AG20443 (cell line): ENCODE data around the gene HSPA12B.
A peak's percentile ranks its signal among the peaks of the same experiment; 100 is the strongest.

Experiments used
- DNase-seq: peaks from one replicate; pipeline ENCODE4 v3.0.0; 2012; ENCODE audit warnings: low spot score, mixed read lengths

Gene HSPA12B

GRCh38 chr20:3704087-3704486 is 28.4 kb upstream of the HSPA12B start:
- no peak for DNase-seq

DNA sequence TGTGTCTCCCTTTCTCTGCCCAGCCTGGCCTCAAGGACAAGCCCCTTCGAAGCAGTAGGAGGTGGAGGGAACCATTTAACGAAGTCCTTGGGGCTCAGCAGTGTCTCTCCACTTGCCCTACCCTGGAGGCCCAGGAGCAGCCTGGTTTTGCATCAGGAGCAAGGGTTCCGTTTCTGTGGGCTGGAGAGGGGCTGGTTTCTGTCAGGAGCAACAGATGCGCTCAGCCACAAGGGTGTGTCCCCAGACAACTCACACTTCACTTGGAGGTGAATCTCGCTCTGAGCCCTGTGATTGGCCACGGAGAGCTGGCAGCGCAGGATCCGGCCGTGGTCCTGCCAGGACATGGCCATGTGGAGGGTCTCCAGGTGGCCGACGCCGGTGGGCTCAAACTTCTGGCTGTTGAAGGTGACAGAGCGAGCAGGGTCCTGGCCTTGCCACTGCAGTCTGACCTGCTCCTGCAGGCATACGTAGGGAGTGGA is 27.0 kb upstream of the HSPA12B start:
- no peak for DNase-seq

DNA sequence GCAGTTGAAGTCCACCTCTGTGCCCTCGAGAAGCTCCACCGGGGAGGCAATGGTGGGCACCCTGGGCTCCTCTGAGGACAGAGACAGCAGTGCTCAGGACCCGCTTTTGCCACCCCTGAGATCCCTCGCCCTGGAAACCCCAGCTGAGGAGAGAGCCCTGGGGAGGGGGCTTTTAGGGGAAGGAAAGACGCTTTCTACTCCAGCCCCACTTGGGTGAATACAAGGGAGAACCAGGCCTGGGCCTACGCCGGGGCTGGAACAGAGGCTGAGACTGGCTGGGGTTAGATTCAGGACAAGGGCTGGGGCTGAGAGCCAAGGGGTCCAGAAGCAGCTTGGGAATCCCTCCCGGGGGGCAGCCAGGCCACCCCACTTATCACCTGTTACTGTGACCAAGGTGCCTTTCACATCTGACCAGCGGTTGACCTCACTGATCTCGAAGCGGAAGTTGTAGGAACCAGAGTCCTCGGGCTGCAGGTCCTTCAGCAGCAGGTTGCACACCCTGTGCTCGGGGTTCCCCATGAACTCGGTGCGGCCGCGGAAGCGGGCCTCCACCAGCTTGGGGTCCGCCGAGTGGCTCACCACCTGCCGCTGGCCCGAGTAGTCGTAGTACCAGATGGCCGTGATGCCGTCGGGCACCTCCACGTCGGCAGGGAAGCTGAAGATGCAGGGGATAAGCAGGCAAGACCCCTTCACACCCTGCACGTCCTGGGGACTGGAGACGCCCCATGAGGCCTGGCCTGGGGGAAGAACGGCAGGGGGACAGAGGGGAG is 26.3 kb upstream of the HSPA12B start:
- DNase-seq, result no peak

GRCh38 chr20:3706774-3707507 is 25.5 kb upstream of the HSPA12B start:
- peak; percentile 82 for DNase-seq

DNA sequence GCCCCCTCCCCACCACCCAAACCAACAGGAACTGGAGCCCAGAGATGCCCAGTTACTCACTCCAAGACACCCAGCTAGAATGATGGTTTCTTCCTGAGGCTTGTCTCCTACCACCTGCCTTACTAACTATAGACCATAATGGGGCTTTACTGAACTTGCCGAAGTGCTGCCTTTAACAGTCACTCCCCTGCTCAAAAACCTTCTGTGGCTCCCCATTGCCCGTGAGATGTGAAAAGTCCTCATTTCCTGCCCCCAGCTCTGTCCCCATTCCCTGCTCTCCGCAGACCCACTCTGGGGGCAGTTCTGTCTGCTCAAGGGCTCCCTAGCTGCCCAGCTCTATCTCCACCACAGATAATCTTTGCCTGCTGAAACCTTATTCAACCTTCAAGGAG is 25.0 kb upstream of the HSPA12B start:
- no peak for DNase-seq

DNA sequence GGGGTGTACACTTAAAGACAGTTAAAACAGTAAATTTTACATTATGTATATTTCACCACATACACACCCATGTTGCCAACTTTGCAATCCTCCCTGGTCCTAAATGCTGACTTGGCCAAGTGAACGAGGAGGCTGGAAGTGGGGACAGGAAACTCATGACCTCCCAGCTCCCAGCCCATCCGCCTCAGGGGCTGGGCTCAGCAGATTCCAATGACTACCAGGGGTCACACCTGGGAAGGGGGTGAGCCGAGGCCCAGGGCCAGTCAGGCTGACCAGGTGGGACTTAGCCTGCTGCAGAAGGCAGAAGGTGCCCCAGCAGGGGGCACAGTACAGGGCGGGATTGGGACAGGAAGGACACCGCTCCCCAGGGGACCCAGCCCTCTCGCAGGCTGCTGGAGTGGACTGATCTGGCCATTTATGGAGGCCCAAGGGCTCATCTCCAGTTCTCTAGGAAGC is 22.4 kb upstream of the HSPA12B start:
- no peak for DNase-seq

DNA sequence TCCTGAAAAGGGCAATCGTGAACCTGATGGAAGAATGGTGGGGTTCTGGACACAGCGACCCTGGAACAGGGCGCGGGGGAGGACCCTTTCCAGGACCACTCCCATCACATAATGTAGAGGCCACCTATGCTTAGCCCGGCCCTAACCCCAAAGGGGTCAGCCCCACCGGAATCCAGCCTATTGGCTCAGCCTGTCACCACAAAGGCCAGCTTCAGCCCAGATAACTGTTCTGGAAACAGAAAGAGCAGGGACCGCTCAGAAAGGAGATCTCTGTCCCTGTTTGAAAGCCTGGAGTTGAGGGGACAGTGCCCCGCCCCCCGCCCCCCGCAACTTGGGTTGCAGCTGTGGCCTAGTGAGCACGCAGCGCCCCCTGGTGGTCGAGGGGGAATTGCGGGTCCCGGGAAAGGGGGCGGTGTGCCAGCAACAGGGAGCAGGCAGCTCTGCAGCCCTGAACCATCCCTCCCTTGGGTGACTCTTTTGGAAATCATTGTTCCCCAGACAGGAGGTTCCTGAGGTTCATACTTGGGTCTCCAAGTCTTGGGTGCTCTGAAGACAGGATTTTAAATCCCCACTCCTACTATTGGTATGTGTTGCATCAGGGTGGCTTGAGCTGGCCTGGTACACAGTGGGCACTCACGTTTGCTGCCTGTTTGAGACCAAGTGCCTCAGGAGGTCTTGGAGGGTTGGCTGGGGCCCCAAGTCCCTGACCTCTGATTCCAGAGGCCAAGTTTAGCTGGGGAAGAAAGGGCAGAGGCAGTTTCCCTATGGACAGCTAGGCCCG is 21.6 kb upstream of the HSPA12B start:
- DNase-seq, result peak; percentile 90

- DNase-seq, result no peak
These were observed 21.0 kb upstream of the HSPA12B start for GRCh38 chr20:3711484-3711941.

GRCh38 chr20:3712279-3712873 is 20.1 kb upstream of the HSPA12B start, which contains the start of gene SIGLEC1:
TSS of gene SIGLEC1 (minus strand) at chr20:3712600. CDS start at chr20:3707128, 5,472 bp downstream.
- DNase-seq, result no peak

GRCh38 chr20:3714092-3714491 is 18.4 kb upstream of the HSPA12B start:
- no peak for DNase-seq

GRCh38 chr20:3716195-3716834 is 16.2 kb upstream of the HSPA12B start:
- DNase-seq, result peak; percentile 75

DNA sequence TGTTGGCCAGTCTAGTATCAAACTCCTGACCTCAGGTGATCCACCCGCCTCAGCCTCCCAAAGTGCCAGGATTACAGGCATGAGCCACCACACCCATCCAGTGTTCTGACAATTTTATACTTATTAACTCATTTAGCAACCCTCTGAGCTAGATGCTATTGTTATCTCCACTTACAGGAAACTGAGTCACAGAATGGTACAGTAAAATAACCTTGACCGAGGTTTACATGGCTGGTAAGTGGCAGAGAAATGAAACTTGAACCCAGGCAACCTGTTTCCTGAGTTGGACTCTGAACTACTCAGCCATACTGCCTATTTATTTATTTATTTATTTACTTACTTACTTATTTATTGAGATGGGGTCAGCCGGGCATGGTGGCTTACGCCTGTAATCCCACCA is 13.4 kb upstream of the HSPA12B start:
- no peak for DNase-seq

DNA sequence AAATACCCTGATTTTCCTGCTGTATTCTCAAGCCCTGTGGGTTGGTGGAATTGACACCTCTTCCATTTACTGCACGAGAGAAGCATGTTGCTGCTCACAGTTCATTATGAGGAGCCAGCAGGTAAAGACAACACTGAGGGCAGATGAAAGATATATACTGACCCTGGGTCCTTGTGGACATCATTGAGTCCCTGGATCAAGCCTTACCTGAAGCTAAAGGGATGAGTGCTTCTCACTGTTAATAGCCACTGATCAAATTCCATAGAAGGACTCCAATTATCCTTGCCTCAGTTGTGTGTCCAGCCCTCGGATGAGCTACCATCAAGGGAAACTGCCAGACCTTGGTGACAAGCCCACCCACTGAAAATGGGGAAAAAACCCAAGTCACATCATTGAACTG is 12.4 kb upstream of the HSPA12B start:
- DNase-seq, result no peak

DNA sequence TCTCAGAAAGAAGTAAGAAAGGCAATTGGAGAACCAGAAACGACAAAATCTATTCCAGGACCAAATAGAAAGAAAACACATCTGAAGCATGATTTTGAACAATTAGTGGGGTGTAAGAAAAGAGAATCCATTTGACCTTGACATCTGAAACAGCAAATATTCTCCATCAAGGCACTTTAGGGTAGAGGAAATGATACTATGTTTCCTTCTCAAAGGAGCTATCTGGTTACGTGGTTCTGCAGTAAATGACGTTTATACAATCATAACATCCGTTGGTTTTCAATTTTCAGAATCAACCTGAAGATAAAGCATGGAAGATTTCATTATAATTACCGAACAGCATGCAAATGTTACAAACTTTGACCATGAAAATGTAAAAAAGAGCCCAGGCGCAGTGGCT is 11.9 kb upstream of the HSPA12B start:
- no peak for DNase-seq

GRCh38 chr20:3721912-3722311 is 10.6 kb upstream of the HSPA12B start:
- no peak for DNase-seq

DNA sequence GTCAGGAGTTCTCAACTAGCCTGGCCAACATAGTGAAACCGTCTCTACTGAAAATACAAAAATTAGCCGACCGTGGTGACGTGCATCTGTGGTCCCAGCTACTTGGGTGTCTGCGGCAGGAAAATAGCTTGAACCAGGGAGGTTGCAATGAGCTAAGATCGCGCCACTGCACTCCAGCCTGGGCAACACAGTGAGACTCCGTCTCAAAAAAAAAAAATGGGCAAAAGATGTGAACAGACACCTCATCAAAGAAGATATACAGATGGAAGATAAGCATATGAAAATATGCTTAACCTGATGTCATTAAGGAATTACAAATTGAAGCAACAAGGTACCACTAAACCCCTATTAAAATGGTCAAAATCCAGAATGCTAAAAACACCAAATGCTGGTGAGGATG is 9.2 kb upstream of the HSPA12B start:
- no peak for DNase-seq

GRCh38 chr20:3724356-3724755 is 8.1 kb upstream of the HSPA12B start:
- no peak for DNase-seq

DNA sequence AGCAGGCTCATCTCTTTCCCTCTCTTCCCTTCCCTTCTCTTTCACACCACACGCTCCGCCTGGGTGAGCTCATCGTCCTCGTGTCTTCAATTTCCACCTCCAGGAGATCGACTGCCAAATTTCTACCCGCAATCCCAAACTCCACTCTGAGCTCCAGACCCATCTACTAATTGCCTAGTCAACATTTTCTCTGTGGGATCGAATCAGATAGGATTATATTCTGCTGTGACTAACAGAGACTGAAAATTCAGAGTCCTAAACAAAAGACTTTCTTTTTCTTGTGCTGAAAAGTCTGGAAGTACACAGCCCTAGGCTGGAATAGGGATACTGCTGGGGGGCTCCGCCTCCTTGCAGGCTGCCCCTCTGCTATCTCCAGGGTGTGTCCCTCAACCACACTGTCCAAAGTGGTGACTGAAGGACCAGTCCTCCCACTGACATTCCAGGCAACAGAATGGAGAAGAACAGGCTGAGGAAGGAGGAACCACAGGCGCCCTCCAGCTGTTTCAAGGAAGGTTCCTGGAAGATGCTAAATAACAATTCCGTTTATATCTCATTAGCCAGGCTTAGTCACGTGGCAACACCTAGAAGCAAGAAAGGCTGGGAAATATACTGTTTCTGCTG is 5.0 kb upstream of the HSPA12B start:
- peak; percentile 77 for DNase-seq

- no peak for DNase-seq
These were observed 4.1 kb upstream of the HSPA12B start for GRCh38 chr20:3728354-3728753.

- DNase-seq, result no peak
These were observed 3.6 kb upstream of the HSPA12B start for GRCh38 chr20:3728876-3729275.

DNA sequence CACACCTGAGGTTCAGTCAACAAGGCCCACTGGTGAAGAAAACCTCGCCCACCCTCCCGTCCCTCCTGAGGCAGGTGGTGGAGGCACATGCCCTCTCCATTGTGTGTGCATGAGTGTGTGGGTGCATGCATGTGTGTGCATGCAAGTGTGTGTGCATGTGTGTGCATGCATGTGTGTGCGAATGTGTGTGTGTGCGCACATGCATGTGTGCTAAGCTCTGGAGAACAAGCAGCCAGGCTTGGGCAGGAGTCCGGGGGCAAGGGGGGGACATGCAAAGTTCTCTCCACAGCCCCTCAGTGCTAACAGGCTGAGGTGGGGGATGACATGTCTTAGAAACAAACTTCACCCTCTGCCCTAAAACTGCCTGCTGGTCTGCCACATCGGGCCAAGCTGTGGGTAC is 3.1 kb upstream of the HSPA12B start:
- DNase-seq, result no peak
